HG02571 (cell line): ENCODE measurements around the gene PLA2G4C.
"Not testable (repeated sequence)": the region's sequence is repeated elsewhere in the genome, so short reads cannot be mapped to it uniquely, and the experiment has no call there.

Experiments
- ATAC-seq: cut with Tn5 transposase; IDR thresholded peaks from one replicate; pipeline ENCODE4 v1.9.1; 2021; ENCODE audit warnings: mild to moderate bottlenecking, moderate library complexity; ENCODE audit not compliant: unreplicated experiment

The PLA2G4C gene

DNA sequence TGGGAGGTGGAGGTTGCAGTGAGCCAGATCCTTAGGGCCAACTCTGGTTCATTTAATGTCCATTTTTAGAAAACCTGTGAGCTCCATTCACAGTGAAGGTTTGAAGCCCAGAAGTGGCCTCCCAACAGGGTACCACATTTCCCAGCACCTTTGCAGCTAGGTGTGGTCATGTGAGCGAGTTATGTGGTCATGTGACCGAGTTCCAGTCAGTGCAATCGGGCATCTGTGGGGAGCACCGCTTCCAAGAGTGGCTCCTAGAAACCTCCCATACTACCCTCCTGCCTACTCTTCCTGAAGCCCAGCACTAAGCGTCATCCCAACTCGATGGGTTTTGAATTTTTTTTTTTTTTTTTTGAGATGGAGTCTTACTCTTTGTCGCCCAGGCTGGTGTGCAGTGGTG is 663 bp upstream of the PLA2G4C start:
- ATAC-seq: no peak

DNA sequence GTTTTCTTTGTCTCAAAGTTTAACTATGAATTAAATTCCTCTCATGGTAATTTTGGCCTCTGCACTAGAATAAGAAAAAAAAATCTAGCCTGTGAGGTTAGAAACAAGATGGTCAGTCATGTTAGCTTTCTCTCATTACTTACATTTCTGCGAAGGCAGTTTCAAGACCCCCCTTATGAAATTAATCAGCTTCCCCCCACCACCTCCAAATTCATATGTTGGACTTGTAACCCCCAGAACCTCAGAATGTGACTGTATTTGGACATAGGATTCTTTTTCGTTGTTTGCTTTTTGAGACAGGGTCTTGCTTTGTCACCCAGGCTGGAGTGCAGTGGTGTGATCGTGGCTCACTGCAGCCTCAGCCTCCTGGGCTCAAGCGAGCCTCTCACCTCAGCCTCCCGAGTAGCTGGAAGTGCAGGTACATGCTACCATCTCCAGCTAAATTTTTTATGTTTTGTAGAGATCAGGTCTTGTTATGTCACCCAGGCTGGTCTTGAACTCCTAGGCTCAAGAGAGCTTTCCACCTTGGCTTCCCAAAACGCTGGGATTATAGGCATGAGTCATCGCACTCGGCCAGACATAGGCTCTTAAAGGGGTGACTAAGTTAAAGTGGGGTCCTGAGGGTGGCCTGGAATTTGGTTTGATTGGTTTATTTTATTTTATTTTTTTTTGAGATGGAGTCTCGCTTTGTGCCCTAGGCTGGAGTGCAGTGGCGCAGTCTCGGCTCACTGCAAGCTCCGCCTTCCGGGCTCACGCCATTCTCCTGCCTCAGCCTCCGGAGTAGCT is 1.4 kb downstream of the PLA2G4C start:
- no peak for ATAC-seq

DNA sequence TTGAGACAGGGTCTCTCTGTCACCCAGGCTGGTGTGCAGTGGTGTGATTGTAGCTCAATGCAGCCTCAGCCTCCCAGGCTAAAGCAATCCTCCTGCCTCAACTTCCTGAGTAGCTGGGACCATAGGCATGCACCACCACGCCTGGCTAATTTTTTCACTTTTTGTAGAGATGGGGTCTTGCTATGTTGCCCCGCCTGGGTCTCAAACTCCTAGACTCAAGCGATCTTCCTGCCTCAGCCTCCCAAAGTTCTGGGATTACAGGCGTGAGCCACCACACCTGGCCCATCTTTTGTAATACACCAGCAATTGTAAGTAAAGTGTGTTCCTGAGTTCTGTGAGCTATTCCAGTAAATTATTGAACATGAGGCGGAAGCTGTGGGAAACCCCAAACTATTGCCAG is 6.7 kb downstream of the PLA2G4C start:
- ATAC-seq: no peak

DNA sequence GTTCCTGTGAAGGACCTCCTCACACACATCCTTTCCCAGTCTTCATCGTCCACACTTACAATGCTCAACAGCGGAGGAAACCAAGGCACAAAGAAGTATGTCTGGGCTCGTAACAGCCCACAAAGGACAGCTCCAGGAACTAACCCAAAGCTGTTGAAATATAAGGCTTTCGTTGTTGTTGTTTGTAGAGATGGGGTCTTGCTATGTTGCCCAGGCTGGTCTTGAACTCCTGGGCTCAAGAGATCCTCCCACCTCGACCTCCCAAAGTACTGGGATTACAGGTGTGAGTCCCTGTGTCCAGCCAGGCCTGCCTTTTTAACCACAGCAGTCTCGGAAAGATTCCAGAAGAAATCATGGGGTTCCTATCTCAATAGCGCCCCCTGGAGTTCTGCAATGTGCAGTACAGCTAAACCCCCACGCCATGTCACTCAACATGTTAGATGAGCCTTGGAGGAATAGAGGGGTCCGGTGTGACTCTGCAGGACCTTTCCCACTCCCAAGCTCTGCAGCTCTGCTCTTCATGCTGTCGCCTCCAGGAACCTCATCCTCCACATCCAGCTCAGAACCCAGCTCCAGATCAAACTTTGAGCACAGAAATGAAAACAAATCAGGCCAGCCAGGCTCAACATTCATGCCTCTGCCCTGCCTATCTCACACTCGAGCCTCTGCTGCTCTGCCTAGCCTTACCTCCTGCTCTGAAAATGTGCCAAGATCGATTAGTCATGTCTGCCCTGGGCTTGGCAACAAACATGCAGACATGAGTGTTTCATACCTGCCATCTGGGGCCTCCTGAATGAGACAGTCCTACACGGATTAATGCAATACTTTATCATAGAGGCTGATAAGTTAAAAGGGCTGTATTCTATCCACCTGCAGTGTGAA is 7.5 kb downstream of the PLA2G4C start:
- no peak for ATAC-seq

DNA sequence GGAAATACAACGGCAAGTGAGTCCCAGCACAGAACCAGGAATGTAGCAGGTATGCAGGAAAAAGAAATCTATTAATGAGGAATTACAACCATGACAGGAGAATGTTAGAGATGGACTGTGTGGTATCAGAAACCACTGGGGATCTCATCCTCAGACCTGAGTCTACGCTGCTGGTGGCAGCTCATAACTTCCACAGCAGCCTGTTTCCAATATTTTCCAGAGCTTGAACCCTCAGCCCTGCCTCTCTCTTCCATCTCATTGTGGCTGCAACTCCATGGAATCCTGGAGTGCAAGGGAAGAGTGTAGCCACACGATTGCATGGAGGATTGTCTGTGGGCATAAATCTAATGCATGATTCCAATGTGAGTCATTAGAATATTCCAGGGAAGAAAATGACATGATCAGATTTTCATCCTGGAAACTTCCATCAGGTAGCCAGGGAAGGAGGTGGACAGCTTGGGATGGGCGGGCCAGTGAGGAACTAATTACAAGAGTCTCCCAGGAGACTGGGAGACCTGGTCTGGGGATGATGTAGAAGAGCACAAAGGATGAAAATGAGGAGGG is 14.9 kb downstream of the PLA2G4C start:
- no peak for ATAC-seq

DNA sequence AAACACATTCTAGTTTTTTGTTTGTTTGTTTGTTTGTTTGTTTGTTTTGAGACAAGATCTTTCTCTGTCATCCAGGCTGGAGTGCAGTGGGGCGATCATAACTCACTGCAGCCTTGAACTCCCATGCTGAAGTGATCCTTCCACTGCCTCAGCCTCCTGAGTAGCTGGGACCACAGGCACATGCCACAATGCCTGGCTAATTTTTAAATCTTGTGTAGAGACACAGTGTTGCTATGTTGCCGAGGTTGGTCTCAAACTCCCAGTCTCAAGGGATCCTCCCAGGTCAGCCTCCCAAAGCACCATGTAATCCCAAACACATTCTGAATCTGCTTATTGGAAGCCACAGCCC is 15.8 kb downstream of the PLA2G4C start:
- ATAC-seq: no peak

DNA sequence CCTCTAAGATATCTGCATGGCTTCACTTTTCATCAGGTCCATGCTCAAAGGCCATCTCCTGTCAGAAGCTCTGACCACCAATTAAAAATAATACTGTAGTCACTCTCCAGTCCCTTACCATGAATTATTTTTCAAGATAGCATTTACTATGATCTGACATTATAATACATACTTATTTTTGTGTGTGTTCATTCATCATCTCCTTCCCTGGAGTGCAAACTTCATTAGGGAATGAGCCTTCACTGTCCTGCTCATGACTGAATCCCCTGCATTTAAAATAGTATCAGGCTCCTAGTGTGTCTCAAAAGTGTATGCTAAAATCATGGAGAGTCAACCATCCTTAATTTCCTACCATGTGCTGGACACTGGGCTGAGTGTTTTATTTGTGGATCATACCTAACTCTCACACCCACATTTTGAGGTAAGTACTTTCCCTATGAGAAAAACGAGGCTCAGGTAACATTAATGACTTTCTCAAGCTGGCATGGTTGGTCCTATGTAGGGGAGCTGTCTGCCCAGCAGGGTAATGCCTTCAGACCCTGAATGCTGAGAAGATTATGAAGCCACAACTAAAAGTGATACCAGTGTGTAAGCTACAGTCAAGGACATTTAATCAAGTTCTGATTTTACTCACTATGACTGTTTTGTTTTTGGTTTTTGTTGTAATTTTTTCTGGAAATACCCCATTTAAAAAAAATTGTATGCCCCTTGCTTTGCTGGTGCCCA is 16.3 kb downstream of the PLA2G4C start:
- ATAC-seq: no peak

DNA sequence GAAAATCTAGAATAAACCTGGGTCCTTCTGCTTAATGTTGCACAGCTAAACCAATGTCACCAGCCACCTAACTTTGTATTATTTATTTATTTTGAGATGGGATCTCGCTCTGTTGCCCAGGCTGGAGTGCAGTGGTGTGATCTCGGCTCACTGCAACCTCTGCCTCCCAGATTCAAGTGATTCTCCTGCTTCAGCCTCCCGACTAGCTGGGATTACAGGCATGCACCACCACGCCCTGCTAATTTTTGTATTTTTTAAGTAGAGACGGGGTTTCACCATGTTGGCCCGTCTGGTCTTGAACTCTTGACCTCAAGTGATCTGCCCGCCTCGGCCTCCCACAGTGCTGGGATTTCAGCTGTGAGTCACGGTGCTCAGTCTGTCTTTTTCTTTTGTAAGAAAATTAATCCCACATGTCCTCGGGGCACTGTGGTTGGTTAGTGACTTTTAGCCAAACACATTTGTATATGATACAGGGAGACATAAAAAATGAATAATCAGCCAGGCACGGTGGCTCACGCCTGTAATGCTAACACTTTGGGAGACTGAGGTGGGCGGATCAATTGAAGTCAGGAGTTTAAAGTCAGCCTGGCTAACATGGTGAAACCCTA is 19.4 kb downstream of the PLA2G4C start:
- ATAC-seq: not testable (repeated sequence)

DNA sequence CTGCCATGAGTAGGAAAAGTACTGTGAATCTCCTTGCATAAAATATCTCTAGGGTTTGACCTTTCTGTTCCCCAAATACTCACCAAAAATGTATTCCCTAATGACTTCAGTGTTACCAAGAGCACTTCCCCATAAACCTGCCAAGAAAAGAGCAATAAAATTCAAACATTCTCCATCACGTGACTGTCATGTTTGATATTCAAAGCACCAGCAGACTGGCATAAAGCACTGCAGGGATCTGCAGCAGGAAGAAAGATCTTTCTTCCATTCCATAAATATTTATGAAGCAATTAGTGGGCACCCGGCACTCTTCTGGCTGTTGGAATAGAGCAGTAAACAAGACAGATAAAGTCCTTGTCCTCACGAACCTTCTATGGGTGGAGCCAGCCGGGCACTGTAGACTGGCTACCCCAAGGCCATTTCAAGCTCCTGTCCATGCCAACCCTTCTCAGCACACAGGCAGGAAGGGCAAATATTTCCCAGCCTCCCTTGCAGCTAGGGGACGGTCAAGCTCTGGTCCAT is 20.3 kb downstream of the PLA2G4C start:
- ATAC-seq: no peak

DNA sequence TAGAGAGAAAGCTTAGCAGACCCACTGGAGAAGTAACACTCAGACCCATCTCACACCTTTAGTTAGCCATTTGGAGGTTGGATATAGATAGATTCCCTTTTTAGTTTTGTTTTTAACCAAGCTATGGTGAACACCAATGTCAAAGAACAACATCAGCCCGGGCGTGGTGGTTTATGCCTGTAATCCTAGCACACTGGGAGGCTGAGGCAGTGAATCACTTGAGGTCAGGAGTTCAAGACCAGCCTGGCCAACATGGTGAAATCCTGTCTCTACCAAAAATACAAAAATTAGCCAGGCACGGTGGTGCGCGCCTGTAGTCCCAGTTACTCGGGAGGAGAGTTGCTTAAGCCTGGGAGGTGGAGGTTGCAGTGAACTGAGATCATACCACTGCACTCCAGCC is 21.6 kb downstream of the PLA2G4C start:
- ATAC-seq: not testable (repeated sequence)

DNA sequence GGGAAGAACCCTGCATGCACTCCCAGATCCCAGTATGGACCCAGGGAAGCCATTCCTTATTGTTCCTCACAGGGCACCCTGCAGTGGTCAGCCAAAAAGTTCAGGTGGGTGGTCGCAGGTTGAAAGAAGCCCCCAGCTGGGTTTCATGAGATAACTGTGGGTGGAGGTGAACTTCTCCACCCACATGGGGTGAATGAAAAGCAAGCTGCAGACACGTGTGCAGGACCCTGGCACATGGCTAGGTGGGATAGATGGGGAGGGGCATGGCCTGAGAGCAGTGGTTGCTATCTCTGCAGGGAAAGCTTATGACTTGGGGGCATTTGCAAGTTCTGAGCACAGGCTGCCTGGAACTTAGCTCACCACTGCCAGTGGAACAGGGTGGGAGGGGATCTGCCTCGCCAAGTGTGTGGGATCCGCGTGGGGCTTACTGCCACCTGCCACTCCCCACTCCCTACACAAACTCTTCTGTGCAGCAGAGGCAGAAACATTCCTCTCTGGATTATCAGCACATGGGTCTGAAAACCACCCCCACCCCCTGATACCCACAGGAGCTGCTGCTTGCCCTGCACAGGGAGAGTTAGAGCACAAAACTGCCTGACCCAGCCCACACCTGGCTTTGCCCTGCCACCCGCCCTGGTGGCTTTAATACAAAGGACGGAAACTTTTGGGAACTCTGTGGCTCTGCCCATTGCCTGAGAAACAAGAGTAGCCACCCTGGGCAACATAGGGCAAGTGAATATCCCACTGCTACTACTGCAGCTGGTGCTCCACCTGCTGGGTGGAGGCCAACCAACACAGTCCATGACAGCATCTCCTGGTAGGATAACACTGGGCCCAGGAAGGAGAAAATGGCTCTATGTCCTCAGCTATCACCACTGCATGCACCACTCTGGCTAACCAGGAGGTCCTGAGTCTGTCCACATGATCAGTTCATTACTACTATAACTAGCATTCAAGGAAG is 24.4 kb downstream of the PLA2G4C start:
- ATAC-seq: no peak

DNA sequence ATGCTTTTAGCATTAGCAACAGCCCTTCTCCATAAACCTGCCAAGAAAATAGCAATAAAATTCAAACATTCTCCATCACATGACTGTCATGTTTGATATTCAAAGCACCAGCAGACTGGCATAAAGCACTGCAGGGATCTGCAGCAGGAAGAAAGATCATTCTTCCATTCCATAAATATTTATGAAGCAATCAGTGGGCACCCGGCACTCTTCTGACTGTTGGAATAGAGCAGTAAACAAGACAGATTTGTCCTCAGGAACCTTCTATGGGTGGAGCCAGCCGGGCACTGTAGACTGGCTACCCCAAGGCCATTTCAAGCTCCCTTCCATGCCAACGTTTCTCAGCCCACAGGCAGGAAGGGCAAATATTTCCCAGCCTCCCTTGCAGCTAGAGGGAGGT is 25.5 kb downstream of the PLA2G4C start:
- ATAC-seq: no peak

DNA sequence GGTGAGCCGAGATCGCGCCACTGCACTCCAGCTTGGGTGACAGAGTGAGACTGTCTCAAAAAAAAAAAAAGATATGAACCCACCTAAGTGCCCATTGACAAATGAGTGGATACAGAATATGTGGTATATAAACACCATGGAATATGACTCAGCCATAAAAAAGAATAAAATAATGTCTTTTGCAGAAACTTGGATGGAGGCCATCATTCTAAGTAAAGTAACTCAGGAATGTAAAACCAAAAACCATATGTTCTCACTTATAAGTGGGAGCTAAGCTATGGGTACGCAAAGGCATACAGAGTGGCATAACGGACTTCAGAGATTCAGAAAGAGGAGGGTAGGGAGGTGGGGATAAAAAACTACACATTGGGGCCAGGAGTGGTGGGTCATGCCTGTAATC is 29.5 kb downstream of the PLA2G4C start:
- ATAC-seq: no peak

DNA sequence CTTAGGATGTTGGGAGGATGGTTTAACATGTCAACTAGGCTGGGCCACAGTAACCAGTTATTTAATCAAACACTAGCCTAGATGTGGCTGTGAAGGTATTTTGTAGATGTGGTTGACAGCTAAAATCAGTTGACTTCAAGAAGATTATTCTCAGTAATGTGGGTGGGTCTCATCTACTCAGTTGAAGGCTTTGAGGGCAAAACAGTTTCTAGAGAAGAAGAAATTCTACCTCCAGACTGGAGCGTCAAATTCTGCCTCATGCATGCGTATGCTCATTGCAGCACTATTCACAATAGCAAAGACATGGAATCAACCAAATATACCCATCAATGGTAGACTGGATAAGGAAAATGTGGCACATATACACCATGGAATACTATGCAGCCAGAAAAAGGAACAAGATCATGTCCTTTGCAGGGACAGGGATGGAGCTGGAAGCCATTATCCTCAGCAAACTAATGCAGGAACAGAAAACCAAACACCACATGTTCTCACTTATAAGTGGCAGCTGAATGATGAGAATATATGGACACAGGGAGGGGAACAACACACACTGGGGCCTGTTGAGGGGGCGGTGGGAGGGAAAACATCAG is 40.3 kb downstream of the PLA2G4C start:
- ATAC-seq: not testable (repeated sequence)

DNA sequence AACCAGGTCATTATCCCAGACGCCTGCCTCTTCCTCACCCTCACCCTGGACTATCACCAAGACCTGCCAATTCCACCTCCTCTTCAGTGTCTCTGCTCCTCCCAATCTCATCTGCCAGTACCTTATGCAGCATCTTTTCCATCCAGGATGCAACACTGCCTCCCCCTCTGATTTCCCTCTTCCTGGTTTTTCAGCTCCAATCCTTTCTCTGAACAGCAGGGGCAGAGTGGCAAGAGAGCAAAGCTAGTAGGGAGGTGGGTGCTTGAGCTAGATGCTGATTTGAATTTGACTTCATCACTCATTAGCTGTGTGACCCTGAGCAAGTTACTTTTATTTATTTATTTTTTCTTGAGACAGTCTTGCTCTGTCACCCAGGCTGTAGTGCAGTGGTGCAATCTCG is 41.2 kb downstream of the PLA2G4C start:
- no peak for ATAC-seq

DNA sequence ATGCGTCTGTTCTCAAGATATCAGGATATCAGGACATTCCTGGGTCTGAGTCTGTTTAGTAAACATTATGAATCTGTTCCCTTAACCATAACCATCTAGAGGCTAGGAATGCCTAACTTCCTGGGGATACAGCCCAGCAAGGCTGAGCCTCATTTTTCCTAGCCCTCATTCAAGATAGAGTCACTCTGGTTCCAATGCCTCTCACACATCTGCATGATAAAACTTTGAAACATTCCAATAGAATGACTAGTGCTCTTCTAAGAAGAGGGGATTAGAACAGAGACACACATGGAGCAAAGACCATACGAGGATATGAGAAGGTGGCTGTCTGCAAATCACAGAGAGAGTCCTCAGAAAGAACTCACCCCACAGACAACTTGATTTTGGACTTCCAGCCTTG is 46.1 kb downstream of the PLA2G4C start:
- ATAC-seq: no peak

DNA sequence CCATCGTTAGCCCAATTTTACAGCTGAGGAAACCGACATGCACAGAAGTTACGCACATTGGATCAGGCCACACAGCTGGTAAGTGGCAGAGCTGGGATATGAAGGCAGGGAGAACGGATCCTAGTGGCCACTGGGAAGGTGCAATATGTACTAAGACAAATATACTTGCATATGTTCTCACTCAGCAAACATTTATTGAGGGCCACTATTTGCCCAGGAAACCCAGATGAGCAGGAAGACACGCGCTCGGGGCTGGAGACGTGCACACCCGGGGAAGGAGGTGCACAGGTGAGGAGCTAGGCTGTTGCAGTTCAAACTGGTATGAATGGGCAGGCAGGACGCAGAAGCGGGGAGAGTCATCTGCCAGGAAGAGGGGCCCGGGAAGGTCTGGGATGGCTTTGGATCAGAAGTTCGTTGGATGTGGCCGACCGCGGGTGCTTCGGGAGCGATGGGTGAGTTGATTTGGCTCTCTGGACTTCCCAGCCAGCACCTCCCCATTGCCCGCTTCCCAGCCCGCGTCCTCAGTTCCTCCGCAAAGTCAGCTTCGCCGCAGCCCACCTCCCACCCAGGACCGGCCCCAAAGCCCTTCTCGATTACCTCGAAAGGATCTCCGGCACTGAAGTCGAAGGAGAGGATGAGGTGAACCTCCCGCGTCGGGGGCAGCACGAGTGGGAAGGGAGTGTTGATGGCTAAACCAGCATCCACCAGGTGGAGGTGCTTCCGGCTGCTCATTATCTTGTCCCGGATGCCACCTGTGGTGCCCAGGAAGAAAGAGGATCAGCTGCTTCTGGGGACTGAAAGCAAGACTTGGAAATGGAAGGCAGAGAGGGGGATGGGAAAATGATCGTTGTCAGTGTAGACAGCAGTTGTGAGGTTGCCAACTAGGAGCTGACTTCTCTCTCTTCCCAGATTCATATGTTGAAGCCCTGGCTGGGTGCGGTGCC is 48.9 kb downstream of the PLA2G4C start:
- ATAC-seq: no peak

DNA sequence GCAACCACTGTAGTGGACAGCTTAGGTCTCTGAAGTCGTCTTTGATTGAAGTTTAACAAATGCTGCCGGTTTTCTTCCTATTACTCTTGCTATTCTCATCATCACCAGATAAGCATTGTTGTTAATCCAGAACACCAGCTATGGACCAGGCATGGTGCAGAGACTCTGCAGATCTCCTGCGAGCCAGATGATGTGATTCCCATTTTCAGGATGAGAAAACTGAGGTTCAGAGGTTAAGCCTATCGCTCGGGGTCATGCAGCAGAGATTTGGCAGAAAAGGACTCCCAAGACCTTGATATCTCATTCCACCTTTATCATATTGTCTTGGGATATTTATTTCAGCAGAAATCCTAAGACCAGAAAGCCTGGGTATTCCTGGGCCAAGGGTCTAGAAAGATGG is 50.2 kb downstream of the PLA2G4C start:
- ATAC-seq: no peak
